ENCODE data around the gene RRAS2.
"Not testable (repeated sequence)": the region's sequence is repeated elsewhere in the genome, so short reads cannot be mapped to it uniquely, and the experiment has no call there.

RRAS2 gene

GRCh38 chr11:14370496-14370895, 11.5 kb upstream of the RRAS2 start:
- DNase-seq, result no peak

- DNase-seq, result no peak
Measured at GRCh38 chr11:14369598-14369997, 10.6 kb upstream of the RRAS2 start.

GRCh38 chr11:14366936-14367335, 8.0 kb upstream of the RRAS2 start:
- DNase-seq, result no peak

- no peak for DNase-seq
Measured at GRCh38 chr11:14364322-14364721, 5.3 kb upstream of the RRAS2 start.

- no peak for DNase-seq
Measured at GRCh38 chr11:14362611-14363010, 3.6 kb upstream of the RRAS2 start.

- DNase-seq, result no peak
Measured at GRCh38 chr11:14361951-14362350, 3.0 kb upstream of the RRAS2 start.

GRCh38 chr11:14360976-14361375, 2.0 kb upstream of the RRAS2 start:
- no peak for DNase-seq

- no peak for DNase-seq
Measured at GRCh38 chr11:14359501-14360031, 583 bp upstream of the RRAS2 start.

- no peak for DNase-seq
Measured at GRCh38 chr11:14357881-14358728, 878 bp downstream of the RRAS2 start.

- DNase-seq, result no peak
Measured at GRCh38 chr11:14356342-14356741, 2.6 kb downstream of the RRAS2 start.

- not testable (repeated sequence) for DNase-seq
Measured at GRCh38 chr11:14354604-14355003, 4.4 kb downstream of the RRAS2 start.

- no peak for DNase-seq
Measured at GRCh38 chr11:14350716-14351238, 8.2 kb downstream of the RRAS2 start.

GRCh38 chr11:14350215-14350614, 8.8 kb downstream of the RRAS2 start:
- DNase-seq, result no peak

- no peak for DNase-seq
Measured at GRCh38 chr11:14347991-14348390, 11.0 kb downstream of the RRAS2 start.

- no peak for DNase-seq
Measured at GRCh38 chr11:14347494-14347893, 11.5 kb downstream of the RRAS2 start.

GRCh38 chr11:14346303-14346955, 12.6 kb downstream of the RRAS2 start:
- DNase-seq, result no peak

GRCh38 chr11:14345668-14346067, 13.3 kb downstream of the RRAS2 start:
- DNase-seq, result no peak

GRCh38 chr11:14345016-14345415, 14.0 kb downstream of the RRAS2 start:
- not testable (repeated sequence) for DNase-seq

GRCh38 chr11:14342906-14343305, 16.1 kb downstream of the RRAS2 start:
- no peak for DNase-seq

- no peak for DNase-seq
Measured at GRCh38 chr11:14341968-14342367, 17.0 kb downstream of the RRAS2 start.

- no peak for DNase-seq
Measured at GRCh38 chr11:14340721-14341120, 18.3 kb downstream of the RRAS2 start.

GRCh38 chr11:14339356-14339755, 19.6 kb downstream of the RRAS2 start:
- DNase-seq, result no peak

GRCh38 chr11:14336507-14337503, 22.2 kb downstream of the RRAS2 start:
- DNase-seq, result no peak

Measured in AML-193 (cell line).